ENCODE measurements around the gene HSPA9.
"Not testable (repeated sequence)": the region's sequence is repeated elsewhere in the genome, so short reads cannot be mapped to it uniquely, and the experiment has no call there.

Gene HSPA9

DNA sequence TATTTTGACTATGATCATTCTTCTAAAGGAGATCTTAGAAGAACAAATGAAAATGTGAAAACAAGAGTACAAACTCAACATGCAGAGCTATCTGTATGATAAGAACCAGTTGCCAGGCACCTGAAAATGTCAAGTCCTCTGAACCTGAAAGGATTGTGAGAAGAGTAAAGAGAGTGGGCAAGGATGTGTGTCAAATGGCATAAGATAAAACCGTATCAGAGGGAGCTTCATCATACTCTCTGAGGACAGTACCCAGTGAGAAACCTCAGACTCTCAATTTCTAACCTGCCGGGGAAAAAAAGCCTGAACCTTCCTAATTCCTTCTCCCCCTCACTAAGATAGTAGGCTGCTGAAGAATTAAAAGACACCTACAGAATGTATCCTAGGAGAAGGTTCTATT, 39.0 kb downstream of the HSPA9 start:
- DNase-seq (ENCODE audit: extremely low read depth in 1 of 2, low read depth in 1 of 2) = no peak

DNA sequence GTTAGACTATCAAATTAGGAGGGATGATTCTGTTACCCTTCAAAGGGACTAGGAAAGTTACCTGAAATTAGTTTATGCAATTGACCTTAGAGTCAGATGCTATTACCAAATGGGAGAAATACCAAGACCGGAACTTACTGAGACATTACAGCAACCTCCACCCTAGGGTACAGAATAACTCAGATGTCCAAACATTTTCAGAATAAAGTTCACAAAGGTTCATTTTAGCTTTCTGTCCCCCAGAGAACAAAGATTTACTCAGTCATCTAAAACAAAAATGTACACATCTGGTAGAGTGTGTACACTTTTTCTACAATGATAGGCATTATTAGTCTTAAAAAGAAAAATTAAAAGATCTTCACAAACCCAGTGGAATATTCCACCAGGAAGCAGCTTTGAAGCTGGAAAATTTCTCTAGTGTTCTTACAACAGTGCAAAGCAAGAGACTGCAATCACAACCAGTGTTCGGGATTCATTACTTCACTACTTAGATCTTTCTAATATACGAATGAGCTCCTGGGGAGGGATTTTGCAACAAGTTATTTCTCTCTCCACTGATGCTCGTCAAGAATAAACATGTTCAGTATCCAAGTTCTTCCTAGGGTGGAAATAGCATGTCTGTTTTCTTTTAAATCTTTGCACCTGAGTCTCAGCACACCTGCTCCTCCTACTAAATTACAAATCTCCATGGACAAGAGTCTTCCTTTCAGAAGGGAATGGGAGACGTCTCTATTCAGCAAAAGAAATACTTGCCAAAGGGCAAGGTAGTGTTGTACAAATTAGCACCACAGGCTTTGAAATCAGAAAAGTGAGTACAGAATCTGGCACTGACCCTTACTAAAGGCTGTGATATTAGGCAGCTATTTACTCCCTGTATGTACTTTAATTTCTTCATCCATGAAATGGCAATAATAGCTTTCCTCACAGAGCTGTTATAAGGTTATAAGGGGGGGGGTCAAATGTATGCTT, 40.9 kb downstream of the HSPA9 start:
- no peak for DNase-seq (ENCODE audit: extremely low read depth in 1 of 2, low read depth in 1 of 2)

DNA sequence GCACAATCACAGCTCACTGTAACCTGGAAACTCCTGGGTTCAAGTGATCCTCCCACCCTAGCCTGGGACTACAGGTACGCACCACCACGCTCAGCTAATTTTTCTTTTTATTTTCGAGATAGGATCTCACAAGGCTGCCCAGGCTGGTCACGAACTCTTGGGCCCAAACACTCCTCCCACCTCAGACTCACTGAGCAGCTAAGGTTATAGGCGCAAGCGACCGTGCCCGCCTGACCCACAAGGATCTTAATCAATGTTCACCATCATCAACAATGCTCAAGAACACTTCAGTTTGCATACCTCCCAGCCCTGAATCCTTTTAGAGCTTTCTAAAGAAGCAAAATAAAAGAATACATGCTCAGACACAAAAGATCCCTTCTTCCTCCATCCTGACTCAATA, 45.4 kb downstream of the HSPA9 start:
- DNase-seq (ENCODE audit: extremely low read depth in 1 of 2, low read depth in 1 of 2) = no peak

DNA sequence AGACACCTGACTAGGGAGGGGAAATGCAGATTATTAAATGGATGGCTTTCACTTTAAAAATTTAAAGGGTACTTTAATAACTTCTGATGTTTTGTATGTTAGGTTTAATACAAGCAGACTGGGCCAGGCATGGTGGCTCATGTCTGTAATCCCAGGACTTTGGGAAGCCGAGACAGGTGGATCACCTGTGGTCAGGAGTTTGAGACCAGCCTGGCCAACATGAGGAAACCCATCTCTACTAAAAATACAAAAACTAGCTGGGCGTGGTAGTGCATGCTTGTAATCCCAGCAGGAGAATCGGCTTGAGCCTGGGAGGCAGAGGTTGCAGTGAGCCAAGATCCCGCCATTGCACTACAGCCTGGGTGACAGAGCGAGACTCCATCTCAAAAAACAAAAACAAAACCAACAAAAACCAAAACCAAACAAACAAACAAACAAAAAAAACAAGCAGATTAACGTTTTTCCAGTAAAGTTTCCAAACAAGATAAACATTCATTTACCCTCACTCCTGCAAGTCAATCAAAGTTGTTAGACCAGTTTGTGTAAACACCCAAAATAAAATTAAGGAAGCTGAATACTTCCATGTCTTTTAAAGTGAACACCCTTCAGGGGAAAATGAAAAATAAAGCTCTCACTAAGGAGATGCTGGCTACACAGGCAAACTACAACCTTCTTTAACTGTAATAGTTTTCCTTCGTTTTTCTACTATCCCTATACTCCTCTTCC, 46.3 kb downstream of the HSPA9 start:
- no peak for DNase-seq (ENCODE audit: extremely low read depth in 1 of 2, low read depth in 1 of 2)

DNA sequence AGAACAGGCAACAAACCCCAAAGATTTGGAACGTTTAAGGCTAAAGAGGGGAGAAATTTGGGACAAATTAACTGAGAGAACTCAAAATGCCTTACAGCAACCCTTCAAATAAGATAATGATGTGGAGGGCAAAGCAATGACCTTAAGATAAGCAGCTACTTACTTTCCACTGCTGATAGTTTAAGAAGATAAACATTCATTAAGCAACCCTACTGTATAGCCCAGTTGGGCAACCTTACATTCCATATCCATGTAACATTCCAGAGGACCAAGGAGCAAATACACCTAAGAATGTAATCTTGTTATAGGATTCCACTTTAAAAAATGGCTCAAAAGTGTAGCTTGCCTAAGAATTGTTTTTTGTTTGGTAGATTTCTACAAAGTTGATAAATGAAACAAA, 47.0 kb downstream of the HSPA9 start:
- DNase-seq (ENCODE audit: extremely low read depth in 1 of 2, low read depth in 1 of 2) = no peak

DNA sequence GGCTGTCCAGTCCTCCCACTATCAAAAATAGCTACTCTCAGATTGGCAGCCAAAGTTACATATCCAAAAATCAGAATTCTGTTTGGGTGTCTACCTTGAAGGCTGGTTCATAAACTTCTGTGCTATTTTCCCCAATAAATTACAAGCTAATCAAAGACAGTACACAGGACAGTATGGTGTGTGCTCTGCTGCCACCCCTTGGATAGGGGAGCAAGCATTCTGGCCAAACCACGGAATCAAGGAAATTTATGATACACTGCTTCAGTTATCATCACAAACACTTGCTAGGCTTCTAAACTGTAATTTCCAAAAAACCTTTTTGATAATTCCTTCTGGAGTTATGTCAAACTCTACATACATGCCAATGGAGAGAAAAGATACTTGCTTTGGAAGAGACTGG, 48.0 kb downstream of the HSPA9 start:
- DNase-seq (ENCODE audit: extremely low read depth in 1 of 2, low read depth in 1 of 2) = no peak

DNA sequence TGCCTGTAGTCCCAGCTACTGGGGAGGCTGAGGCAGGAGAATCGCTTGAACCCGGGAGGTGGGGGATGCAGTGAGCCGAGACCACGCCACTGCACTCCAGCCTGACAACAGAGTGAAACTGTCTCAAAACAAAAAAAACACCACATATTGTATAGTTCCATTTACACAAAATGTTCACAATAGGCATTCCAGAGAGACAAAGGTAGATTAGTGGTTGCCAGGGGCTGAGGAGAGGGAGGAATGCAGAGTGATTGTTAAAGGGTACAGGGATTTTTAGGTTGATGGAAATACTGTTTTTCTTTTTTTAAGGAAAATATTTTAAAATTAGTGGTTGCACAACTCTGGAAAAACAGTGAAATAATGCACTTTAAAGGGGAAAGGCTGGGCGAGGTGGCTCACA, 51.8 kb downstream of the HSPA9 start:
- DNase-seq (ENCODE audit: extremely low read depth in 1 of 2, low read depth in 1 of 2) = no peak

DNA sequence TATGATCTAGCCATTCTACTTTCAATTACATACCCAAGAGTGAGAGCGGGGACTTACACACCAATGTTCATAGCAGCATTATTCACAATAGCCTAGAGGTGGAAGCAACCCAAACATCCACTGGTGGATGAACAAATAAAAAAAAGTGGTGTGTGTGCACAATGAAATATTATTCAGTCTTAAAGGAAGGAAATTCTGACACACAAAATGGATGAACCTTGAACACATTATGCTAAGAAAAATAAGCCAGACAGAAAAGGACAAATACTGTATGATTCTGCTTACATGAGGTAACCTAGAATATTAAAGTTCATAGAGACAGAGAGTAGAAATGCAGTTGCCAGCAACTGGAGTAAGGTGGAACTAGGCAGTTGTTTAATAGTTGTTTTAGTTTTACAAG, 54.2 kb downstream of the HSPA9 start:
- no peak for DNase-seq (ENCODE audit: extremely low read depth in 1 of 2, low read depth in 1 of 2)

DNA sequence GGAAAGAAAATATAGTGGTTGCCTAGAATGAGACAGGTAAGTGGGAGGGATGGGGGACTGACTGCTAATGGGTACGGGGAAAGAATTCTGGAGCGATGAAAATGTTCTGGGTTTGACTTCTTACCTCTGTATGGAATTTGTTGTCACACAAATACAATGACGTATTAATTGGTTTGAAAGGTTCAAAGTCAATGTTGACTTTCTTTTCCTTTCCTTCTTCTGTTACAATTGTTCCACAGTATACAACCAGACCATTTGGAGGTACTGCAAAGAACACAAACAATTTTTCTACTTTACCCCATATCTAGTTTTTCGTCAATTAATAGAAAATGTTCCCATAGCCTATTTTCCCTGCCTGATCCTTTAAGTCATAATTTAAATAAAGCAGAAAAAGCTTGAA, 57.8 kb downstream of the HSPA9 start:
- DNase-seq (ENCODE audit: extremely low read depth in 1 of 2, low read depth in 1 of 2) = no peak

DNA sequence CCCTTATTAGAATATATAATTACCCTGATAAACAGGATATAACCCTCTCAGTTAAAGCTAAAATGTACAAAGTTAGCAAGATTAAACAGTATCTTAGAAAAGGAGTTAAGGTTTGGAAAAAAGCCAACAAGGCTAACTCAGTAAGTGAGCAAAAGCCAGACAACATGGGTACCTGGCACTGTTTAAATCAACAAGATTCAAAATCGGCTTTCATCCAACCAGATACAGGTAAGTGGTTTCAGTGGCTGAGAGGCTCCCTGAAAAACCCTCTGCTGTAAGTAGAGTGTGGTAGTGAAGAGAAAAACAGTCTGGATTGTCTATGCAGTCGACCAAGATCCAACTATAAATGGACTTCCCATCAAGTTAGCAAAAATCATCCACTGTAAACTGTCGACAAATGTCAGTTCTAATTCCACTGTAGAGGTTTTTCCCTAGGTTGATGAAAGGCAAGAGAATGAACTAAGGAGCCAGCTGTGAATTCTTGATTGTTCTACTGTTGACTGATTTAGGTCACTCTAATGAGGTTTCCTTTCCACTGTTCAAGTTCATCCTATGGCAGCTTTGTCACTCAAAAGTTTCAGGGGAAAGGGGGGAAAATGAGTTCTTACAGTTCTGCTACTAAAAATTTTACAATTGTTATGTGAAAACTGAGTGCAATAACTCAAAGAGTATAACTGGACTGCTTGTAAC, 59.5 kb downstream of the HSPA9 start:
- no peak for DNase-seq (ENCODE audit: extremely low read depth in 1 of 2, low read depth in 1 of 2)

DNA sequence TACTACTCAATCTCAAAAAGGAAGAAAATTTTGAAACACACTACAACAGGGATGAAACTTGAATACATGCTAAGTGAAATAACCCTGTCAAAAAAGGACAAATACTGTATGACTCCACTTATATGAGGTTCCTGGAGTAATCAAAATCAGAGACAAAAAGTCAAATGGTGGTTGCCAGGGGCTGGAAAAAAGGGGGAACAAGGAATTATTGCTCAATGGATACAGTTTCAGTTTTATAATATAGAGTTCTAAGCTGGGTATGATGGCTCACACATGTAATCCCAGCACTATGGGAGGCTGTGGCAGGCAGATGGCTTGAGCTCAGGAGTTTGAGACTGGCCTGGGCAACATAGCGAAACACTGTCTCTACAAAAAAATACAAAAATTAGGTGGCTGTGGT, 61.2 kb downstream of the HSPA9 start:
- DNase-seq (ENCODE audit: extremely low read depth in 1 of 2, low read depth in 1 of 2) = no peak

DNA sequence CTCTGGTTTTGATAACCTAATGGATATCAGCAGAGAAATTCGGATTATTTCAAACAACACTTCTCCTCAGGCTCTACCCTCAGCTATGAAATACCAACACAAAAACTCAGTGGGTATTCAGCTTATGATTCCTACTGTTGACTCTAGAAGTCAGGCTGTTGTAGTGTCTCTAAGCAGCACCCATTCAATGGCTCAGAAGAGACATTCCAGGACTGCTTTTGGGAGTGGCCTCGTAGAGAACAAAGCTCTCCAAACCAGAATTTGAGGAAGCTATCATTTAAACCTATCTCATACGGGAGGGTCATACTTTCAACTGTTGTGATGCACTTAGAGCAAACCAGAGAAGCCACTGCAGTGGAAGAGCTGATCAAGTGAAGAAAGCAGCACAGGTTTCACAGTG, 66.2 kb downstream of the HSPA9 start:
- no peak for DNase-seq (ENCODE audit: extremely low read depth in 1 of 2, low read depth in 1 of 2)

DNA sequence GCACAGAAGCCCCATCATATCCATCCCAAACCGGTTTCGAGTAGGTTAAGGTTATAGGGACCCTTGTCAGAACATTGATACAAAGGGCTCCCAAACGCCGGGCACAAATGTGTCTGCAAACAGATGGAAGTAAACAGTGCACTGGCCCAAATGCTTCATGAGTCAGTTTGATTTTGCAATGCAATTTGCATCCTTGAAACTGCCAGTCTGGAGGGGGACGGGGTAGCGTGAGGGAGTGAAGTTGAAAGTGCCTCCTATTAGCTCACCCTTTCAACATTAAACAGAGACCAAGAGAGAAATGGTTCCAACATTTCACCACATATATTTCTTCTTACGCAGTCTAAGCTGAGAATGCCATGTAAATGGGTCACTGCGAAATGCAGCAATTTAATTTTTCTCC, 67.7 kb downstream of the HSPA9 start:
- not testable (repeated sequence) for DNase-seq (ENCODE audit: extremely low read depth in 1 of 2, low read depth in 1 of 2)

DNA sequence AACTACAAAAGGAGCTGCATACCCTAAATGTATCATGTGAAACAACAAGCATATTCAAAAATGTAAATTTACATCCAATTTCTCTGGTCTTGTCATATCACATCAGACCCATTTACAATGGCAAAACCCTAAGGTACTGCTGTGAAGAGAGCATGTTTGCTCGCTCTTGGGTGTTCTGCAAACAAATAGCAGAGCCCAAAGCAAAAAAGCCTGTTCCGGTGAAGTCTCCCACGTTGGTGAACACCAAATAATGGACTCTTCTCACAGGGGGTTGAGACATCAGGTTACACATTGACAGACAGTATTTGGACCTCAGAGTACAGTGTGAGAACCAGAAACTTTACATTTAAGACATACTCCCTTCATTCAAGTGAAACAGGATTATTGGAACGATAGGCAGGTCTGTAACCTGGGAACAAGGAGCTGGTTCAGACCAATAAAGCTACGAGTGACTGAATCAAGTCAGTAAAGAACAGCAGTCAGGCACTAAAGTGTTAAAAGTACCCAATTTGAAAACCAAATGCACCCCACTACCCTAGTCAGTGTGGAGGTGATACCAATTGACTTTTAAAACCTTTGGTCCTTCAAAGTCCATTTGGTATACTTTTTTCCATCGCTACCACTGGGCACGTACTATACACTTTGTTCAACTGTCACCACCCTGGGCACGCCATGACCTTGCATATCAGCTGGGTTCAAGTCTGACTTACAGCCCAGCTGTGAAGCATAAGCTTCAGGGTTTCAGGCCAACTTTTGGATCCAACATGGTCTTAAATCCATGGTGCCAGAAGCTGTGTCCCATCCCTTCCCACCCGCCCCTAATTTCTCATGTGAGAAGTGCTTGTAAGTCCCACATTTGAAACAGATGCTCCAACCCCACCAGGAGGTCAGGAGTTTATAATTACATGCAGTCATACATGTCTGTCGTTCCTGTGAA, 68.6 kb downstream of the HSPA9 start:
- DNase-seq (ENCODE audit: extremely low read depth in 1 of 2, low read depth in 1 of 2) = no peak

DNA sequence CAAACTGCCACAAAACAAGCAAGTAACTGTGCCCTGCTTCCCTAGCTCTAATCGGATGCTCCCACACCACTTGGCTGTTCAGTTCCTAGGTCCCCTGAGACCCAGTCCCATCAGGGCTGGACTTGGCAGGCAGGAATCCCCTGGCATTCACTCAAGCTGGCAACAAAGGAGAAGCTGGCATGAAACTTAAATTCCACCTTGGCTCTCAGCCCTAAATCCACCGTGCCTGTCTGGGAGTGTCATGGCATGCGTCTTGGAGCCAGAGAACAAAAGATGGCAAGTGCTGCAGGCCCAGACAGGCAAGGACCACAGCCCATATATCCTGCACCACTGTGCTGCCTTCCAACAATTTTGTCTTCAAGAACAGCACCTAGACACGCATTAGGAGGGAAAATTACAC, 70.4 kb downstream of the HSPA9 start:
- no peak for DNase-seq (ENCODE audit: extremely low read depth in 1 of 2, low read depth in 1 of 2)

Measured in stimulated activated CD8-positive, alpha-beta memory T cell treated with anti-CD3 and anti-CD28 coated beads, Interleukin-7, amount 100 ng/mL, for 48 hours (primary cell).